Astrocyte of the cerebellum (primary cell): ENCODE measurements around the gene MORC3.
"Not testable (repeated sequence)": the region's sequence is repeated elsewhere in the genome, so short reads cannot be mapped to it uniquely, and the experiment has no call there.

Experiments used
- DNase-seq: peaks from one replicate; pipeline ENCODE4 v3.0.0-alpha.2; 2011; ENCODE audit warnings: low read depth
- H3K4me3 ChIP-seq: 2 replicates; pipeline ENCODE4 v1.5.1; 2011; ENCODE audit warnings: mild to moderate bottlenecking, low read depth, low read length, moderate library complexity
- CTCF ChIP-seq: IDR thresholded peaks from 2 replicates; pipeline ENCODE4 v1.5.1; 2012; ENCODE audit warnings: low read length, low read depth, moderate library complexity, mild to moderate bottlenecking; ENCODE audit errors: missing control alignments
- in situ Hi-C: cut with HindIII; loops from 2 replicates; pipeline ENCODE4 v1.10.0; 2017; ENCODE audit warnings: low sequenced_read_pairs

The MORC3 gene

DNA sequence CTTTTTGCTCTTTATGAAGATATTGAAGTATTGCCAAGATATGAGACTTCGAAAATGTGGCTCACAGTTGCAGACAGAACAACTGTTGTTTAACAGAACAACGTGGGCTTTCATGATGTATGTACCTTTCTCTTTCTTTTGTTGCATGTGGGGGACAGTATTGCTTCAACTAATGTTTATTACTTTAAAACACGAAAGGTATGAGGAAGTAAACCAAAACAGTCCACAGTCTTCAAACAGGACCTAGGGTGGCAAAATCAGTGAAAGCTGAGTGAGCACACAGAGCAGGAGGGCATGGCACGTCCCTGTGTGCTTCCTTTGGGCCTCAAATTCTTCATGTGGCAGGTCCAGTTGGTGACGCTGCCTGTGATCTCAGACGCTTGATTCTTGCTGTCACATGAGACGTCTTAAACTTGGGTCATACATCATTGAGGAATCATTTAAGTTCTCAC lies 57.4 kb downstream of the MORC3 start:
- H3K4me3 ChIP-seq, result no peak overlapping the region
- in situ Hi-C loops, result no loop called here
- TF ChIP-seq CTCF, result no peak
- no peak for DNase-seq

DNA sequence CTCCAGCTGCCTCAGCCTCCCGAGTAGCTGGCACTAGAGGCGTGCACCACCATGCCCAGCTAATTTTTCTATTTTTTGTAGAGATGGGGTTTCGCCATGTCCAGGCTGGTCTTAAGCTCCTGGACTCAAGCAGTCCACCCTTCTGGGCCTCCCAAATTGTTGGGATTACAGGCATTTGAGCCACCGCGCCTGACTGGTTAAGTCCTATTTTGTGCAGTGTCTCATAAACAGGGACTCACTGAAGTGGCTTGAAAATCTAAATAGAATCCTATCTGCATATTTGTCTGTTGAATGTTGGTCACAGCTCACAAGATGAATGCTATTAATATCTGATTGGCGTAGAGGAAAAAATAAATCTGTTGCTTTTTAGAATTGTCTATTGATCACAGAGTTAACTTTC lies 59.3 kb downstream of the MORC3 start:
- no peak for DNase-seq
- no peak for TF ChIP-seq CTCF
- in situ Hi-C loops, result no loop called here
- H3K4me3 ChIP-seq, result no peak overlapping the region

DNA sequence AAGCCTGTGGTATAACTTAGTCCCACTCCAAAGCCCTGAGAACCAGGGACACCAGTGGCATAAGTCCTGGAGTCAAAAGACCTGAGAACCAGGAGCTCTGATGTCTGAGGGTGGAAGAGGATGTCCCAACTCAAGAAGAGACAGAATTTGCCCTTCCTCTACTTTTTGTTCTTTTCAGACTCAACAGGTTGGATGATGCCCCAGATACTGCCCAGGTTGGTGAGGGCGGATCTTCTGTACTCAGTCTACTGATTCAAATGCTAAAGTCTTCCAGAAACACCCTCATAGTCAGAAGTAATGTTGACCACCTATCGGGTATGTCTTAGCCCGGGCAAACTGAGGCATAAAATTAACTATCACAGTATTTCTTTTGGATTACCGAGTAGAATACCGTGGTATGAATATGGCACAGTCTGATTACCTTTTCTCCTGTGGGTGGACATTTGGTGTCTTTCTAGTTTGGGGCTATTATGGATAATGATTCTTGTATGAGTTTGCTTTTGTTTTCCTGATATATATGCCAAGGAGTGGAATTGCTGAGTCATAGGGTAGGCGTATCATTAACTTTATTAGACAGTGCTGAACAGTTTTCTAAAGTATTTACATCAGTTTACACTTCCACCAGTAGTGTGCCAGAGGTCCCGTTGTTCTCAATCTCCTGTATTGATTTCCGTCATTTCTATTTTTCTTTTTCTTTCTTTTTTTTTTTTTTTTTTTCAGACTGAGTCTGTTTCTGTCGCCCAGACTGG lies 62.0 kb downstream of the MORC3 start:
- DNase-seq, result no peak
- in situ Hi-C loops, result no loop called here
- no peak for TF ChIP-seq CTCF

GRCh38 chr21:36382722-36383121 lies 62.7 kb downstream of the MORC3 start:
- DNase-seq, H3K4me3 ChIP-seq, in situ Hi-C loops: not testable (repeated sequence)

More for the DNA sequence above, 62.0 kb downstream of the MORC3 start:
- H3K4me3 ChIP-seq, result no peak overlapping the region

DNA sequence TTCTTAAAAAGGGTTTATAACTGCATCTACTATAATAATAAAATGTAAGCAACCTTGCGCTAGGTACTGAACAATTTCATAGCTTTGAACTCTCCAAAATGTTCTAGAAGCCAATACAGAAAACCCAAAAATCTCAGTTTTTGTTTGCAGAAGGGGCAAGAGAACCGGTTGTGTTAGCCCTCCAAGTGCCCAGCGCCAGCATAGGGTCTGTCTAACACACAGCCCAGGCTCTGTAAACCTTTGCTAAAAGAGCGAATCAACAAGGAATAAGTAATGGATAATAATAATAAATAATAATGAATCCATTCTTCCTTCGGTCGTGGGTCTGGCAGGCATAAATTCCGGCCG lies 64.9 kb downstream of the MORC3 start:
- no peak for DNase-seq
- peak overlapping the region; percentile 53 for H3K4me3 ChIP-seq
- no peak for TF ChIP-seq CTCF
- in situ Hi-C loops, result no loop called here

DNA sequence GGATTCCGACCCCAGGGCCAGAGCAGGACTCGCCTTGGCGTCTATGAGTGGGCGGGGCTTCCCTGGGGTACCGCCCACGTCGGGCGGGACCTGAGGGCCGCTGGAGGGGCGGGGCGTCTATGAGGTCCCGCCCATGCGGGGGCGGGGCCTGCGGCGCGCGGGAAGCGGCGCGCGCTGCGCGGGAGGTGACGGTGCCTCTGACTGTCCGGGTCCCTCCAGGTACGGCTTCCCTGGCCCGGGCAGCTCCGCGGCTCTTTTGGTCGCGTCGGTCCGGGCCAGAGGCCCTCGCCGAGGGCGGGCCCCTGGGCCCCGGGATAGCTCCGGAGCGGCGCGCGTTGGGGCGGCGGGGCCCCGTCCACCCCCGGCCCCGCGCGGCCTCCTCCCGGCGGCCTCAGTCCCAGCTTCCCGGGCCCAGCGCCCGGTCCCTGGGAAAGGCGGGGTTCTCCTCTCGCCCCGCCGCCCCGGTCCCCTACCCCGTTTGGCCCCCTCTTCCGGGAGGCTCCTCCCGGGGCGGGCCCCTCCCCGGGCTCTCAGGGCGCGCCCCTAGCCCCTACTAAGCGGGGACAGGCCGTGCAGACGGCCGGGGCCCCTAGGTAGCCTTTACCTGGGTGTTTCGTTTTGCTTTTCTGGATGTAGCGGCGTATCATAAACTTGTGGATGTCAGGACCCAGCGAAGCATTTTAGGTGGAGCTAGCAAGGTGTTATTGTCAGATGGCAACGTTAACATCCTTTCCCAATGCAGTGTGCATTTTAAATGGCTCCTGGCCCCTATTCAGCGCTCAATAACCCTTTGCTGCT lies 65.4 kb downstream of the MORC3 start, which contains the start of gene CHAF1B:
Gene CHAF1B (plus strand): TSS at position 160 of the 798 bp plus-strand sequence. CDS start 745 bp downstream, outside the sequence.
- no peak for TF ChIP-seq CTCF
- in situ Hi-C loops, result no loop called here
- H3K4me3 ChIP-seq, result peak within 1 kb of the TSS; percentile 53
- DNase-seq, result peak; percentile 27
